Stimulated activated CD8-positive, alpha-beta memory T cell treated with anti-CD3 and anti-CD28 coated beads, Interleukin-15, amount 100 ng/mL, for 4 hours (primary cell): ENCODE data around the gene MYO3B.
"Not testable (repeated sequence)": the region's sequence is repeated elsewhere in the genome, so short reads cannot be mapped to it uniquely, and the experiment has no call there.

Experiments used
- DNase-seq, 2 donors: peaks; one replicate each; pipeline ENCODE4 v3.0.0-alpha.2; 2020; ENCODE audit warnings: low read depth in 2 of 2

Gene MYO3B

GRCh38 chr2:170509452-170510193 is 331.7 kb downstream of the MYO3B start:
- no peak for DNase-seq

- DNase-seq = no peak
Measured at GRCh38 chr2:170512266-170512665, 334.3 kb downstream of the MYO3B start.

- no peak for DNase-seq
Measured at GRCh38 chr2:170514140-170514539, 336.2 kb downstream of the MYO3B start.

GRCh38 chr2:170517538-170517937 is 339.6 kb downstream of the MYO3B start:
- DNase-seq = no peak

GRCh38 chr2:170518911-170519310 is 341.0 kb downstream of the MYO3B start:
- DNase-seq = no peak

GRCh38 chr2:170521299-170521698 is 343.4 kb downstream of the MYO3B start:
- DNase-seq = no peak

GRCh38 chr2:170523506-170523905 is 345.6 kb downstream of the MYO3B start:
- no peak for DNase-seq

- no peak for DNase-seq
Measured at GRCh38 chr2:170524828-170525565, 347.1 kb downstream of the MYO3B start.

- no peak for DNase-seq
Measured at GRCh38 chr2:170525566-170525900, 347.6 kb downstream of the MYO3B start.

GRCh38 chr2:170530284-170530745 is 352.4 kb downstream of the MYO3B start:
- DNase-seq = no peak

- DNase-seq = no peak
Measured at GRCh38 chr2:170530803-170531564, 353.0 kb downstream of the MYO3B start.

GRCh38 chr2:170531876-170532275 is 353.9 kb downstream of the MYO3B start:
- no peak for DNase-seq

- DNase-seq = no peak
Measured at GRCh38 chr2:170533156-170533555, 355.2 kb downstream of the MYO3B start.

GRCh38 chr2:170535552-170535951 is 357.6 kb downstream of the MYO3B start:
- no peak for DNase-seq

- no peak for DNase-seq
Measured at GRCh38 chr2:170544817-170545216, 366.9 kb downstream of the MYO3B start.

- no peak for DNase-seq
Measured at GRCh38 chr2:170548304-170548703, 370.4 kb downstream of the MYO3B start.

- no peak for DNase-seq
Measured at GRCh38 chr2:170550501-170550900, 372.6 kb downstream of the MYO3B start.

GRCh38 chr2:170551899-170552298 is 374.0 kb downstream of the MYO3B start:
- not testable (repeated sequence) for DNase-seq

- no peak for DNase-seq
Measured at GRCh38 chr2:170553748-170554147, 375.8 kb downstream of the MYO3B start.

GRCh38 chr2:170554278-170554955 is 376.5 kb downstream of the MYO3B start:
- DNase-seq = no peak

- no peak for DNase-seq
Measured at GRCh38 chr2:170562928-170563327, 385.0 kb downstream of the MYO3B start.

GRCh38 chr2:170563401-170563800 is 385.5 kb downstream of the MYO3B start:
- no peak for DNase-seq
